Activated CD8-positive, alpha-beta T cell treated with anti-CD3 and anti-CD28 coated beads for 36 hours (primary cell): Measurements from ENCODE around the gene ZDHHC1. TPM values are rescaled to one million over a fixed set of nuclear protein-coding genes. Genes with fewer than 3 reads are reported as not detected.

Experiments used
- ATAC-seq: fragments of 200-7000 bp; cut with Tn5 transposase; one replicate; pipeline ENCODE4 v1.10.0; 2021; ENCODE audit warnings: mild to moderate bottlenecking, moderate library complexity
- CTCF ChIA-PET: fragments of 350-600 bp; sonication (Branson Sonifier 250); formaldehyde crosslinking; loops from one replicate; lab custom pipeline; 2021; ENCODE audit warnings: antibody characterized with exemption; lab: Charles Lee
- POLR2A ChIA-PET: fragments of 350-600 bp; sonication (Branson Sonifier 250); formaldehyde crosslinking; loops from one replicate; lab custom pipeline; 2021; ENCODE audit warnings: antibody characterized with exemption; lab: Charles Lee
- DNase-seq: peaks from one replicate; pipeline ENCODE4 v3.0.0-alpha.2; 2020
- H3K27ac Mint-ChIP-seq: one replicate; pipeline ENCODE4 v1.8.0; 2021; ENCODE audit warnings: mild to moderate bottlenecking, mixed read lengths
- H3K27me3 Mint-ChIP-seq: one replicate; pipeline ENCODE4 v1.8.0; 2021; ENCODE audit warnings: mixed read lengths
- H3K36me3 Mint-ChIP-seq: one replicate; pipeline ENCODE4 v1.8.0; 2021; ENCODE audit warnings: low read depth, mixed read lengths
- H3K4me1 Mint-ChIP-seq: one replicate; pipeline ENCODE4 v1.8.0; 2021; ENCODE audit warnings: low read depth, mixed read lengths
- H3K4me3 Mint-ChIP-seq: one replicate; pipeline ENCODE4 v1.8.0; 2021; ENCODE audit warnings: mild to moderate bottlenecking, moderate library complexity, mixed read lengths
- H3K9me3 Mint-ChIP-seq: one replicate; pipeline ENCODE4 v1.8.0; 2021; ENCODE audit warnings: mixed read lengths
- intact Hi-C: fragments of 100-400 bp; cut with micrococcal nuclease; formaldehyde crosslinking; loops from one replicate; pipeline ENCODE4 v1.10.0; 2022
- total RNA-seq, 2 experiments: library from RNA; stranded (reverse); gene quantifications; one replicate each; pipeline ENCODE4 v1.2.3, GENCODE V29; 2021
- TF ChIP-seq, protein P1 (sequence below): fragments of 200-600 bp; IDR thresholded peaks from one replicate; pipeline ENCODE4 v1.8.0; 2022; ENCODE audit warnings: antibody characterized with exemption, mild to moderate bottlenecking

ZDHHC1 gene
- total RNA-seq, 2 experiments from 2014 or later, result 0.54 to 0.60 TPM

DNA sequence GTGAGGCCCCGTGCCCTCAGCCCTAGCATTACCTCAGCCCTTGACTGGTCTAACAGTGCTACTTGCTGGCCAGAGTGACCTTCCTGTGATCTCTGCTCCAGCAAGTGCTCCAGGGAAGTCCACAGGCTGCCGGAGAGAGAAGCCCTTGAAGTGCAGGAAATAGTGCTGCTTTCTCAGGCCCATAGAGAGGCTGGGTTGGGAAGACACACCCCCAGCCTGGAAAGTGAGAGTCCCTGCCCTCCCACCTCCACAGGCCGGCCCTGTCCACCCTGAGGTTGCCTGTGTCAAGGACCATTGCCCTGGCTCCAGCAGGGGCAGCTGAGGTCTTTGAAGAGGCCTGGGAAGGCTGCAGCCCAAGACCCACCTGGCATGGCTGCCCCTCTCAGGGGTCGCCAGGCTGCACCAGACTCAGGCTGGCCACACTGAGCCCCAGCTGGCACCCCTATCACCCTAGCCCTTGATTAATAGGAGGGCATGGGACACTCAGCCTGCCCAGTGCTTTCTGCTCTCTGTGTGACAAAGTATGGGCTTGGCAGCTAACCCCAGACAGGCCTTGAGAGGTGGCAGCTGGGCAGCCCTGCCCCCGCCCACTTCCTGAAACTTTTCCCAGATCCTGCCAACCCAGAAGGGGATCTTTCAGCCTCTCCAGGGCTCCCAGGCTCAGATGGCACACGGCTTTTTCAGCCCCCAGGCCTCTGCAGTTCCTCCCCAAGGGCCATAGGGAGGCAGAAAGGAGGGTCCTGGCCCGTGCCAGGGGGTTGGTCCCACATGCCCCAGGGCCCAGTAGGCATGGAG lies 43.0 kb upstream of the ZDHHC1 start:
- POLR2A ChIA-PET, result no interaction called here
- Mint-ChIP-seq H3K36me3 (no peaks in the 10 kb centered on the region), H3K27ac (no peak overlapping the region), H3K4me3 (no peak overlapping the region), H3K4me1 (peaks cover 10% of the 10 kb centered on the region), H3K9me3 (no peaks in the 10 kb centered on the region), H3K27me3 (no peaks in the 10 kb centered on the region)
- ATAC-seq (no peak), DNase-seq (no peak)
- intact Hi-C loops, result no loop called here
- TF ChIP-seq, protein P1, sequence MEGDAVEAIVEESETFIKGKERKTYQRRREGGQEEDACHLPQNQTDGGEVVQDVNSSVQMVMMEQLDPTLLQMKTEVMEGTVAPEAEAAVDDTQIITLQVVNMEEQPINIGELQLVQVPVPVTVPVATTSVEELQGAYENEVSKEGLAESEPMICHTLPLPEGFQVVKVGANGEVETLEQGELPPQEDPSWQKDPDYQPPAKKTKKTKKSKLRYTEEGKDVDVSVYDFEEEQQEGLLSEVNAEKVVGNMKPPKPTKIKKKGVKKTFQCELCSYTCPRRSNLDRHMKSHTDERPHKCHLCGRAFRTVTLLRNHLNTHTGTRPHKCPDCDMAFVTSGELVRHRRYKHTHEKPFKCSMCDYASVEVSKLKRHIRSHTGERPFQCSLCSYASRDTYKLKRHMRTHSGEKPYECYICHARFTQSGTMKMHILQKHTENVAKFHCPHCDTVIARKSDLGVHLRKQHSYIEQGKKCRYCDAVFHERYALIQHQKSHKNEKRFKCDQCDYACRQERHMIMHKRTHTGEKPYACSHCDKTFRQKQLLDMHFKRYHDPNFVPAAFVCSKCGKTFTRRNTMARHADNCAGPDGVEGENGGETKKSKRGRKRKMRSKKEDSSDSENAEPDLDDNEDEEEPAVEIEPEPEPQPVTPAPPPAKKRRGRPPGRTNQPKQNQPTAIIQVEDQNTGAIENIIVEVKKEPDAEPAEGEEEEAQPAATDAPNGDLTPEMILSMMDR, result no peak
- CTCF ChIA-PET, result interaction anchor here (1.1 to 1.4 kb wide), 3 partner anchors 9 to 31 kb away, joined by 3 read pairs; no protein-coding TSS in a partner anchor

DNA sequence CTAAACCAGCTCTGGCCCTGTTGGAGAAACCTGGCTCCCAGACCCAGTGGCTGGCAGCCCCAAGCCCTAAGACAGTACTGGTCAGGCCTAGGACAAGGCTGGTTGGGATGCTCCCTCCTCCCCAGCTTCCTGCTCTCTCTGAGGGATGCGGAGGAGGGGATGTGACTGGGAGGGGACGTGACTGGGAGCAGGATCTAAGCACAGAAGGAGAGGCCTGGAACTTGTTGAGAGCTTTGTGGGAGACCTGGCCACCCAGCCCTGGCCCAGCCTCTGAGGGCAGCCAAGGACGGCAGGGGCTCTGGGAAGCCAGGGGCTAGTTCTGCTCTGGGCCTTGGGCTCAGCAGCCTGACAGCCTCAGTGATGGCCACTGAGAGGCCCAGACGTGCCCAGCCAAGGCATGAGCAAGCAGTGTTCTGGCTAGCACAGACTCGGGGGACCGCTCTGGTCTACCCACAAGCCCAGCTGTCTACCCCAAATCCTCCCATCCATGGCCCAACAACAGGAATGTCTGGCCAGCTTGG lies 41.9 kb upstream of the ZDHHC1 start:
- no peak overlapping the region for H3K27ac Mint-ChIP-seq
- no peaks in the 10 kb centered on the region for H3K36me3 Mint-ChIP-seq
- TF ChIP-seq, protein P1, result no peak
- H3K4me3 Mint-ChIP-seq, result no peak overlapping the region
- H3K4me1 Mint-ChIP-seq, result peaks cover 8% of the 10 kb centered on the region
- intact Hi-C loops, result no loop called here
- ATAC-seq (no peak), DNase-seq (no peak)
- POLR2A ChIA-PET, result interaction anchor here (1.2 kb wide), 1 partner anchor 56 kb away, joined by 3 read pairs; no protein-coding TSS in a partner anchor
- no peaks in the 10 kb centered on the region for H3K27me3 Mint-ChIP-seq
- H3K9me3 Mint-ChIP-seq, result no peaks in the 10 kb centered on the region
- CTCF ChIA-PET, result interaction anchor here (0.9 to 2.8 kb wide), 4 partner anchors 11 to 63 kb away, joined by 3 to 21 read pairs (median 4); no protein-coding TSS in a partner anchor

DNA sequence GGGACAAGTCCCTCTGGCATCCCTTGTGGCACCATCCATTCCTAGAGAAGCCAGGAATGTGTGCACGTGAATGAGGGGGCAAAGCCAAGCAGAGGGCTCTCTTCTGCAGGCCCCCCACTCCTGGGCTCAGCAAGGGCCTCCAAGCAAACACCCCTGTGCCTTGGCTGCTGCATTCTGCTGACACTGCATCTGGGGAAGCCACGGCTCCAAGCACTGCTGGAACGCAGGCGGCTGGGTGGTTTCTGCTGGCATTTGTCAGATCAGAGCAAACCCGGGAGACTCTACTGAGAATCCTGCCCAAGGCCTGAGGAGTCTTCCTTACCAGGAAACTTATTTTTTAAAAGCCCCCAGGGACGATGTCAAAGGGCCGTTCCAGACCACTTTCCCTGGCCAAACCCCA lies 41.3 kb upstream of the ZDHHC1 start:
- intact Hi-C loops, result no loop called here
- Mint-ChIP-seq H3K36me3 (no peaks in the 10 kb centered on the region), H3K4me3 (no peak overlapping the region), H3K27me3 (no peaks in the 10 kb centered on the region), H3K4me1 (peaks cover 8% of the 10 kb centered on the region), H3K9me3 (no peaks in the 10 kb centered on the region), H3K27ac (no peak overlapping the region)
- POLR2A ChIA-PET, result interaction anchor here (1.2 kb wide), 1 partner anchor 55 kb away, joined by 3 read pairs; no protein-coding TSS in a partner anchor
- TF ChIP-seq, protein P1, result no peak
- ATAC-seq (no peak), DNase-seq (no peak)
- CTCF ChIA-PET, result interaction anchor here (0.9 to 2.8 kb wide), 3 partner anchors 10 to 63 kb away, joined by 3 to 21 read pairs (median 5); no protein-coding TSS in a partner anchor

DNA sequence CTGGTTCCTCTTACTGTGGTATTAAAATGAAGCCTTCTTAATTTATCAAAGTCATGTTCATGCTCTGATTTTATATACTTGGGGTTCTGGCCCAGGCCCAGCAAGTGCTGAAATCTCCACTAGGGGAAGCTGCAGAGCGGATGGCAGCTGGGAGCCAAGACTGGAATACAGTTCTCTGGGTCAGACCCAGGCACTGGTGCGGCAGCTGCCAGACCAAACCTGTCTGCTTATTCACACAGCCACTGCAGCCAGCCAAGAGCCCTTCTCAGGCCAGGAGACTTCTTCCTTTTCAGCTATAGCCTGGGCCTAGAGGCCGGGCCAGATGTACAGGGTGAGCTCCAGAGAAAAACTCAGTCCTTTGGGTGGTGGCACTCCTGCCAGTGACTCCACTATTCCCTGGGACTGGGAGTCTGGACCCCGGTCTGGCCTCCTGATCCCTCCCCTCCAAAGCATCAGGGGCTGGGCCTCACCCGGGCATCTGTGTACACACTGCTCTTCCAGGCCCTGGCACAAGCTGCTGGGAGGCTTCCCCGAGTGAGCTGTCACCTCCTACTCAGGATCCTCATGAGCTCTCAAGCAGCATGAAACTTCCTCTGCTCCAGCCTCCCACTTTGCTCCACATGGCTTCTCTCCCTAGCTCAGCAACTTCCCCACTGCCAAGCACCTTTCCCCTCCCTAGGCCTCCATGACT lies 40.3 kb upstream of the ZDHHC1 start:
- no peak for ATAC-seq
- Mint-ChIP-seq H3K4me1 (peaks cover 8% of the 10 kb centered on the region), H3K27me3 (no peaks in the 10 kb centered on the region), H3K4me3 (no peak overlapping the region), H3K9me3 (no peaks in the 10 kb centered on the region), H3K36me3 (no peaks in the 10 kb centered on the region), H3K27ac (no peak overlapping the region)
- TF ChIP-seq, protein P1, result peak; percentile 24
- no peak for DNase-seq
- intact Hi-C loops, result no loop called here
- POLR2A ChIA-PET, result interaction anchor here (1.2 kb wide), 1 partner anchor 196 kb away, joined by 3 read pairs; no protein-coding TSS in a partner anchor
- CTCF ChIA-PET, result interaction anchor here (0.7 to 2.8 kb wide), 7 partner anchors 9 to 560 kb away, joined by 3 to 21 read pairs (median 5); no protein-coding TSS in a partner anchor
